Breast epithelium (tissue), 3 donors: ENCODE measurements around the gene CCNF.

Experiments used
- CTCF ChIP-seq, 3 donors: fragments of 450-650 bp; IDR thresholded peaks; one replicate each; pipeline ENCODE4 v1.5.1; 2016 to 2017; ENCODE audit warnings: antibody characterized with exemption in 3 of 3, mild to moderate bottlenecking in 3 of 3, moderate library complexity in 3 of 3
- POLR2A ChIP-seq: fragments of 450-650 bp; IDR thresholded peaks from one replicate; pipeline ENCODE4 v1.6.1; 2016; ENCODE audit warnings: antibody characterized with exemption, mild to moderate bottlenecking, moderate library complexity
- POLR2AphosphoS5 ChIP-seq, 3 donors: sonication (generic); formaldehyde crosslinking; IDR thresholded peaks; one replicate each; pipeline ENCODE4 v1.6.1; 2017; ENCODE audit warnings: antibody characterized with exemption in 3 of 3

- TF ChIP-seq CTCF (IDR thresholded peaks at IDR 0.05), result no peak
- TF ChIP-seq POLR2A, result no peak
- TF ChIP-seq POLR2AphosphoS5 (IDR thresholded peaks at IDR 0.05), result no peak
Measured at GRCh38 chr16:2487517-2487842, 58.2 kb downstream of the CCNF start.
